Skin of body (tissue), 3 donors: Measurements from ENCODE around the gene MAN2A2. TPM values are rescaled to one million over a fixed set of nuclear protein-coding genes. Genes with fewer than 3 reads are reported as not detected.

Source experiments
- DNase-seq: peaks from one replicate; lab custom pipeline; 2025; lab: John Stamatoyannopoulos, UW
- small RNA-seq: library from RNA; depleted of rRNA; stranded (forward); fragments of <200 nt; gene quantifications from one replicate; pipeline ENCODE3, GENCODE V24; 2014; ENCODE audit warnings: low replicate concordance
- total RNA-seq: library from RNA; depleted of rRNA; stranded (reverse); fragments of >200 nt; gene quantifications from one replicate; pipeline ENCODE4 v1.2.3, GENCODE V29; 2014

MAN2A2 gene
- total RNA-seq, 1 donor from 2014 or later, result 22.5 TPM

- DNase-seq, result no peak
Observed at GRCh38 chr15:90959894-90960293, 56.8 kb downstream of the MAN2A2 start.

- no peak for DNase-seq
Observed at GRCh38 chr15:90960298-90961091, 57.4 kb downstream of the MAN2A2 start.

GRCh38 chr15:90962021-90962420 lies 58.9 kb downstream of the MAN2A2 start:
- DNase-seq, result no peak

- DNase-seq, result no peak
Observed at GRCh38 chr15:90966262-90966661, 63.2 kb downstream of the MAN2A2 start.

- no peak for DNase-seq
Observed at GRCh38 chr15:90967206-90967605, 64.1 kb downstream of the MAN2A2 start.

GRCh38 chr15:90968434-90968833 lies 65.3 kb downstream of the MAN2A2 start:
- DNase-seq, result no peak

- DNase-seq, result no peak
Observed at GRCh38 chr15:90970274-90970673, 67.2 kb downstream of the MAN2A2 start.

- no peak for DNase-seq
Observed at GRCh38 chr15:90972133-90972532, 69.0 kb downstream of the MAN2A2 start.

Small RNA genes within 50 kb of the gene (small RNA-seq; reads per million reads assigned to genes)
- gene RN7SL363P, result not detected

Other genes starting within 250 kb of the MAN2A2 start
- gene BLM, start 186.0 kb upstream of the MAN2A2 start, total RNA-seq, result 6.3 TPM
- gene FURIN, start 34.7 kb upstream of the MAN2A2 start, total RNA-seq, result 26.9 TPM
- 23.0 TPM for gene FES, start 18.8 kb upstream of the MAN2A2 start, total RNA-seq
- gene HDDC3, start 29.2 kb downstream of the MAN2A2 start, total RNA-seq, result 7.9 TPM
- 45.0 TPM for gene UNC45A, start 32.0 kb downstream of the MAN2A2 start, total RNA-seq
- gene RCCD1, start 51.6 kb downstream of the MAN2A2 start, total RNA-seq, result 12.9 TPM
- gene PRC1, start 91.2 kb downstream of the MAN2A2 start, total RNA-seq, result 54.9 TPM
- 3.1 TPM for gene VPS33B, start 119.3 kb downstream of the MAN2A2 start, total RNA-seq
- gene SV2B, start 197.0 kb downstream of the MAN2A2 start, total RNA-seq, result 1.5 TPM